Measurements from ENCODE around the gene APOB.

APOB gene

GRCh38 chr2:21047141-21048009, 3.5 kb upstream of the APOB start:
- no peak for DNase-seq

- DNase-seq = no peak
These were observed 2.6 kb upstream of the APOB start for GRCh38 chr2:21046506-21046905.

- no peak for DNase-seq
These were observed 960 bp upstream of the APOB start for GRCh38 chr2:21044694-21045371.

- DNase-seq = peak; percentile 34
These were observed 722 bp downstream of the APOB start for GRCh38 chr2:21042958-21043743.

GRCh38 chr2:21042708-21042957, 1.2 kb downstream of the APOB start:
- no peak for DNase-seq

- no peak for DNase-seq
These were observed 1.7 kb downstream of the APOB start for GRCh38 chr2:21041943-21042707.

- DNase-seq = no peak
These were observed 2.4 kb downstream of the APOB start for GRCh38 chr2:21041462-21041861.

GRCh38 chr2:21040468-21041377, 3.1 kb downstream of the APOB start:
- no peak for DNase-seq

- DNase-seq = no peak
These were observed 3.9 kb downstream of the APOB start for GRCh38 chr2:21039979-21040467.

GRCh38 chr2:21039080-21039556, 4.8 kb downstream of the APOB start:
- no peak for DNase-seq

GRCh38 chr2:21038403-21039073, 5.3 kb downstream of the APOB start:
- no peak for DNase-seq

- DNase-seq = no peak
These were observed 6.2 kb downstream of the APOB start for GRCh38 chr2:21037671-21038108.

GRCh38 chr2:21036708-21037670, 6.9 kb downstream of the APOB start:
- DNase-seq = no peak

- no peak for DNase-seq
These were observed 7.7 kb downstream of the APOB start for GRCh38 chr2:21035974-21036707.

GRCh38 chr2:21035282-21035973, 8.4 kb downstream of the APOB start:
- DNase-seq = no peak

GRCh38 chr2:21034972-21035279, 8.9 kb downstream of the APOB start:
- DNase-seq = no peak

- DNase-seq = no peak
These were observed 9.5 kb downstream of the APOB start for GRCh38 chr2:21034156-21034971.

Data from stimulated activated naive CD4-positive, alpha-beta T cell treated with Interleukin-2 at 50 U/mL for 16 hours (primary cell).